Ammon's horn (tissue), 1 donor: Measurements from ENCODE around the gene CYP27B1.

Source experiments
- DNase-seq: peaks from one replicate; pipeline ENCODE4 v3.0.0-alpha.2; 2016; ENCODE audit warnings: low spot score

The CYP27B1 gene

GRCh38 chr12:57765698-57766463 is 997 bp downstream of the CYP27B1 start:
- no peak for DNase-seq

- DNase-seq, result no peak
Measured at GRCh38 chr12:57765003-57765697, 1.7 kb downstream of the CYP27B1 start.

- DNase-seq, result no peak
Measured at GRCh38 chr12:57764662-57765002, 2.2 kb downstream of the CYP27B1 start.

- no peak for DNase-seq
Measured at GRCh38 chr12:57763881-57764661, 2.8 kb downstream of the CYP27B1 start.

GRCh38 chr12:57762463-57762862 is 4.4 kb downstream of the CYP27B1 start:
- DNase-seq, result no peak

GRCh38 chr12:57761391-57761998 is 5.4 kb downstream of the CYP27B1 start:
- DNase-seq, result no peak

GRCh38 chr12:57760347-57760982 is 6.4 kb downstream of the CYP27B1 start:
- no peak for DNase-seq

- no peak for DNase-seq
Measured at GRCh38 chr12:57759360-57759980, 7.4 kb downstream of the CYP27B1 start.

GRCh38 chr12:57758552-57759359 is 8.1 kb downstream of the CYP27B1 start:
- DNase-seq, result no peak

GRCh38 chr12:57757771-57758170 is 9.1 kb downstream of the CYP27B1 start:
- no peak for DNase-seq

GRCh38 chr12:57756406-57757341 is 10.2 kb downstream of the CYP27B1 start:
- no peak for DNase-seq

GRCh38 chr12:57755454-57756372 is 11.2 kb downstream of the CYP27B1 start:
- no peak for DNase-seq

- no peak for DNase-seq
Measured at GRCh38 chr12:57755194-57755453, 11.8 kb downstream of the CYP27B1 start.

GRCh38 chr12:57754411-57755193 is 12.3 kb downstream of the CYP27B1 start, which contains the start of gene MARCHF9:
MARCHF9 (plus strand) TSS chr12:57755103; CDS start chr12:57755529, 426 bp downstream.
- peak; percentile 68 for DNase-seq

- DNase-seq, result no peak
Measured at GRCh38 chr12:57753756-57754337, 13.0 kb downstream of the CYP27B1 start.

- DNase-seq, result no peak
Measured at GRCh38 chr12:57752668-57753000, 14.2 kb downstream of the CYP27B1 start.
